HG03064 (cell line): ENCODE results near the gene DAPK2.

Source experiments
- ATAC-seq: cut with Tn5 transposase; IDR thresholded peaks from one replicate; pipeline ENCODE4 v1.9.1; 2021; ENCODE audit warnings: low read depth; ENCODE audit not compliant: unreplicated experiment

The DAPK2 gene

GRCh38 chr15:63880744-63881143, 165.5 kb downstream of the DAPK2 start:
- ATAC-seq = no peak

GRCh38 chr15:63879995-63880394, 166.3 kb downstream of the DAPK2 start:
- no peak for ATAC-seq

- no peak for ATAC-seq
These were observed 167.1 kb downstream of the DAPK2 start for GRCh38 chr15:63879211-63879610.

- no peak for ATAC-seq
These were observed 168.5 kb downstream of the DAPK2 start for GRCh38 chr15:63877713-63878271.

- no peak for ATAC-seq
These were observed 170.1 kb downstream of the DAPK2 start for GRCh38 chr15:63876085-63876662.

GRCh38 chr15:63874616-63875015, 171.7 kb downstream of the DAPK2 start:
- no peak for ATAC-seq

- no peak for ATAC-seq
These were observed 173.3 kb downstream of the DAPK2 start for GRCh38 chr15:63872759-63873510.

- no peak for ATAC-seq
These were observed 175.6 kb downstream of the DAPK2 start for GRCh38 chr15:63870487-63871209.

GRCh38 chr15:63870043-63870394, 176.3 kb downstream of the DAPK2 start:
- no peak for ATAC-seq

GRCh38 chr15:63869371-63870042, 176.8 kb downstream of the DAPK2 start:
- ATAC-seq = no peak

GRCh38 chr15:63864186-63864585, 182.1 kb downstream of the DAPK2 start:
- ATAC-seq = no peak

GRCh38 chr15:63861946-63862517, 184.3 kb downstream of the DAPK2 start:
- no peak for ATAC-seq

GRCh38 chr15:63860555-63860954, 185.7 kb downstream of the DAPK2 start:
- ATAC-seq = no peak

- ATAC-seq = no peak
These were observed 186.1 kb downstream of the DAPK2 start for GRCh38 chr15:63860155-63860554.

- ATAC-seq = no peak
These were observed 187.4 kb downstream of the DAPK2 start for GRCh38 chr15:63858881-63859280.

GRCh38 chr15:63858448-63858847, 187.8 kb downstream of the DAPK2 start:
- ATAC-seq = no peak

- no peak for ATAC-seq
These were observed 188.8 kb downstream of the DAPK2 start for GRCh38 chr15:63857461-63857856.
